Loucy (cell line): ENCODE measurements around the gene NECTIN1.
A peak's percentile ranks its signal among the peaks of the same experiment; 100 is the strongest.

Experiments used
- H2AFZ ChIP-seq: fragments of 200-600 bp; sonication (generic); 2 replicates; pipeline ENCODE4 v1.6.0; 2016; ENCODE audit warnings: antibody characterized with exemption, mild to moderate bottlenecking, low read length, moderate library complexity
- H3F3A ChIP-seq: fragments of 200-600 bp; 2 replicates; pipeline ENCODE4 v1.6.0; 2016; ENCODE audit warnings: antibody characterized with exemption, low read depth, mild to moderate bottlenecking
- H3K27me3 ChIP-seq: fragments of 200-600 bp; sonication (generic); 2 replicates; pipeline ENCODE4 v1.6.1; 2014; ENCODE audit warnings: low read length, mild to moderate bottlenecking; ENCODE audit not compliant: insufficient read depth, poor library complexity, severe bottlenecking
- H3K36me3 ChIP-seq: fragments of 200-600 bp; sonication (generic); 2 replicates; pipeline ENCODE4 v1.6.1; 2016; ENCODE audit warnings: low read length; ENCODE audit not compliant: insufficient read depth
- H3K4me1 ChIP-seq: fragments of 200-600 bp; sonication (generic); 2 replicates; pipeline ENCODE4 v1.5.1; 2014; ENCODE audit warnings: low read length, mild to moderate bottlenecking; ENCODE audit not compliant: insufficient read depth, poor library complexity, severe bottlenecking
- H3K4me2 ChIP-seq: fragments of 200-600 bp; sonication (generic); 2 replicates; pipeline ENCODE4 v1.6.0; 2014; ENCODE audit warnings: antibody characterized with exemption, low read length, low read depth, mild to moderate bottlenecking; ENCODE audit not compliant: poor library complexity, severe bottlenecking
- H3K4me3 ChIP-seq: fragments of 200-600 bp; sonication (generic); 2 replicates; pipeline ENCODE4 v1.5.1; 2014; ENCODE audit warnings: low read length, mild to moderate bottlenecking, mixed read lengths; ENCODE audit not compliant: poor library complexity, severe bottlenecking
- H3K79me2 ChIP-seq: fragments of 200-600 bp; sonication (generic); 2 replicates; pipeline ENCODE4 v1.6.1; 2014; ENCODE audit warnings: low read length; ENCODE audit not compliant: insufficient read depth
- H3K9ac ChIP-seq: fragments of 200-600 bp; sonication (generic); 2 replicates; pipeline ENCODE4 v1.6.0; 2014; ENCODE audit warnings: mild to moderate bottlenecking, low read depth, low read length, moderate library complexity; ENCODE audit not compliant: poor library complexity, severe bottlenecking
- H3K9me2 ChIP-seq: fragments of 200-600 bp; sonication (generic); replicated peaks from 2 replicates; pipeline ENCODE4 v1.6.1; 2016; ENCODE audit warnings: low read depth, low read length, mixed read lengths
- H3K9me3 ChIP-seq: fragments of 200-600 bp; sonication (generic); 2 replicates; pipeline ENCODE4 v1.6.1; 2014; ENCODE audit warnings: mild to moderate bottlenecking, antibody characterized with exemption, low read length, low read depth; ENCODE audit not compliant: insufficient read depth
- H4K20me1 ChIP-seq: fragments of 200-600 bp; sonication (generic); 2 replicates; pipeline ENCODE4 v1.6.0; 2014; ENCODE audit warnings: antibody characterized with exemption, low read length, mild to moderate bottlenecking; ENCODE audit not compliant: insufficient read depth, poor library complexity, severe bottlenecking
- CTCF ChIP-seq: fragments of 200-600 bp; sonication (generic); conservative IDR thresholded peaks from 2 replicates; pipeline ENCODE4 v1.5.1; 2014; ENCODE audit warnings: mild to moderate bottlenecking, antibody characterized with exemption, low read length
- EZH2phosphoT487 ChIP-seq: fragments of 200-600 bp; IDR thresholded peaks from 2 replicates; pipeline ENCODE4 v1.6.1; 2018; ENCODE audit warnings: antibody characterized with exemption, mild to moderate bottlenecking, moderate library complexity, borderline replicate concordance

Gene NECTIN1

DNA sequence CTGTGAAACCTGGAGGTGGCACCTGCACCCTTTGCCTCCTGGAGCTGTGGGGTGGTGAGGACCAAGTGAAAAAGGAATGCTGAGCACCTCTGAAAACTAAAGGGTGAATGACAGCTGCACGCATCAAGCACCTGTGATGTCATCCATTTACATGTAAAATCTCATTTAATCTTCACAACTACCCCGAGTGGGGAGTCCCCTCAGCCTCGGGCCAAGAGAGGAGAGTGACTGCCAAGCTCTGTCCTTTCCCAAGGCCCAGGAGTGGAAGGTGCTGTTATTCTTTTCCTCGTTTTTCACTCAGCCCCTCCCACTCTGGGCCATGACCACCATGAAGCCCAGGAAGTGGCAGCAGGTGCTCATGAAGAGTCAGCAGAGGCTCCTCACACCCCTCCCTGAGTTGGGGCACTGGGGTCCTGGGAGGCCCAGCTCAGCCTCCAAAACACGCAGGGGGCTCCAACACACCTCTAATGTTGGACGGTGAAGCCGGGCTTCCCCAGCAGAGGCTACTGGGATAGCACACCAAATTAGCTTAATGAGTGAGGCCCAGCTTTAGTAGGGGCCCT is 35.7 kb downstream of the NECTIN1 start:
- H3K79me2 ChIP-seq, result peaks cover 88% of the 10 kb centered on the region
- H4K20me1 ChIP-seq, result peaks cover 8% of the 10 kb centered on the region
- no peaks in the 10 kb centered on the region for H3K9me2 ChIP-seq
- no peaks in the 10 kb centered on the region for H3K9me3 ChIP-seq
- no peaks in the 10 kb centered on the region for H3K36me3 ChIP-seq
- no peaks in the 10 kb centered on the region for H3K27me3 ChIP-seq
- H3K4me3 ChIP-seq, result peak overlapping the region; percentile 57
- no peak overlapping the region for H2AFZ ChIP-seq
- peak overlapping the region; percentile 89 for H3K9ac ChIP-seq
- H3F3A ChIP-seq, result peaks cover 9% of the 10 kb centered on the region
- H3K4me1 ChIP-seq, result peaks cover 96% of the 10 kb centered on the region
- peak overlapping the region; percentile 81 for H3K4me2 ChIP-seq
- TF ChIP-seq EZH2phosphoT487, result no peak
- no peak for TF ChIP-seq CTCF

- Histone ChIP-seq H3K9me2 (no peaks in the 10 kb centered on the region), H2AFZ (no peak overlapping the region), H3K79me2 (peaks cover 88% of the 10 kb centered on the region), H3K9me3 (no peaks in the 10 kb centered on the region), H4K20me1 (peaks cover 8% of the 10 kb centered on the region), H3K4me3 (no peak overlapping the region), H3F3A (peaks cover 9% of the 10 kb centered on the region), H3K36me3 (0 out of 2 replicates have a peak, but pooled peaks cover 5% of the 10 kb centered on the region), H3K27me3 (no peaks in the 10 kb centered on the region), H3K4me1 (peaks cover 96% of the 10 kb centered on the region), H3K4me2 (peak overlapping the region; percentile 81), H3K9ac (peak overlapping the region; percentile 89)
- TF ChIP-seq EZH2phosphoT487, result no peak
- no peak for TF ChIP-seq CTCF
These were observed 36.5 kb downstream of the NECTIN1 start for GRCh38 chr11:119692540-119692820.

DNA sequence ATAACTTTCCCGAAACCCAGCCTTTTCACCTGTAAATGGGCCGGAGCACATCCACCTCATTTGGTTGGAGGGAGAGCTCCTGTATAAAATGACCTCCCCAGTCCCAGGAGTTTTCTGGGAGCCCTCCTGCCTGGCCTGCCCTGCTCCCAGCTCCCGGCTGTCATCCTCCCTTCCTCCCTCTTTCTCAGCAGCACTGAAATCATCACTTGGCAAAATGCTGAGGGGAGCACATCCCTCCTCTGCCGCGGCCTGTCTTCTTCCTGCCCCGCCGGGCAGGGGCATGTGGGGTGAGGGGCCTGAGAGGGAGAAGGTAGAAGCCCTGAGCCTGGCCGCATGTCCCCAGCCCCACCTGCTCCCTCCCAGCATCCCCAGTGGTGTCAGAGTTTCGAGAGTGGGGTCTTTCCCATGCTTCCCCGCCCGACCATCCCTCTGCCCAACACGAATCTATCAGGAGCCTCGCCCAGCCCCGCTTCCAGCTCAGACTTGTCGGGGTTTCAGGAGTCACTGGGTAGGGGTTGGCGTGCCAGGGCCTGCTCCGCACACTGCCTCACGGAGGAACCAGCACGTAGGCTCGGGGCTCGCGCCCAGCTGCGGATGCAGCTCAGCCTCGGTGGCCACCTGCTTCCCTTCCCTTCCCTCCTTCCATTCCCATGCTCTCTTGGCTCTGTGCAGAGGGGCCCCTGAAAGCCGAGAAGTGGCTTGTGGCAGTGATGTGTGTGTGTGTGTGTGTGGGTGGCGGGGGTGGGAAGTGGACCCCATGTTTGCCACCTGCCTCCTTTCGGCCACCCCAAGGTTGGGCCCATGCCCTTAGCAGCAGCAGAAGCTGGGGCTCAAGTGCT is 37.1 kb downstream of the NECTIN1 start:
- Histone ChIP-seq H2AFZ (no peak overlapping the region), H3K9ac (peak overlapping the region; percentile 89), H3K9me2 (no peaks in the 10 kb centered on the region), H3K4me2 (peak overlapping the region; percentile 81), H3K36me3 (0 out of 2 replicates have a peak, but pooled peaks cover 5% of the 10 kb centered on the region), H3F3A (peaks cover 9% of the 10 kb centered on the region), H3K27me3 (no peaks in the 10 kb centered on the region), H3K79me2 (peaks cover 88% of the 10 kb centered on the region), H3K9me3 (no peaks in the 10 kb centered on the region), H3K4me1 (peaks cover 93% of the 10 kb centered on the region), H4K20me1 (peaks cover 8% of the 10 kb centered on the region), H3K4me3 (peak overlapping the region; percentile 62)
- no peak for TF ChIP-seq CTCF
- no peak for TF ChIP-seq EZH2phosphoT487
